AG09309 (cell line): Measurements from ENCODE around the gene BABAM2.

ENCODE experiments used
- DNase-seq: peaks from one replicate; pipeline ENCODE4 v3.0.0-alpha.2; 2010; ENCODE audit warnings: low read depth
- H3K4me3 ChIP-seq: 2 replicates; pipeline ENCODE4 v1.5.1; 2011; ENCODE audit warnings: mild to moderate bottlenecking, low read depth, low read length, moderate library complexity; ENCODE audit not compliant: control insufficient read depth
- CTCF ChIP-seq: IDR thresholded peaks from 2 replicates; pipeline ENCODE4 v1.5.1; 2011; ENCODE audit warnings: mild to moderate bottlenecking, low read depth, low read length, inconsistent platforms; ENCODE audit not compliant: insufficient read depth, control insufficient read depth; ENCODE audit errors: missing control alignments

BABAM2 gene

GRCh38 chr2:28320009-28320365 is 429.5 kb downstream of the BABAM2 start:
- no peak overlapping the region for H3K4me3 ChIP-seq
- no peak for TF ChIP-seq CTCF
- DNase-seq: no peak

GRCh38 chr2:28320371-28320770 is 429.8 kb downstream of the BABAM2 start:
- TF ChIP-seq CTCF: no peak
- DNase-seq: no peak
- H3K4me3 ChIP-seq: no peak overlapping the region

- no peak overlapping the region for H3K4me3 ChIP-seq
- no peak for TF ChIP-seq CTCF
- no peak for DNase-seq
These were observed 430.9 kb downstream of the BABAM2 start for GRCh38 chr2:28321426-28321825.

- no peak overlapping the region for H3K4me3 ChIP-seq
- no peak for TF ChIP-seq CTCF
- no peak for DNase-seq
These were observed 431.5 kb downstream of the BABAM2 start for GRCh38 chr2:28322051-28322450.

- no peak for DNase-seq
- H3K4me3 ChIP-seq: no peak overlapping the region
- TF ChIP-seq CTCF: no peak
These were observed 431.9 kb downstream of the BABAM2 start for GRCh38 chr2:28322456-28322855.

GRCh38 chr2:28322981-28323396 is 432.5 kb downstream of the BABAM2 start:
- no peak for TF ChIP-seq CTCF
- DNase-seq: no peak
- no peak overlapping the region for H3K4me3 ChIP-seq

GRCh38 chr2:28325173-28325566 is 434.6 kb downstream of the BABAM2 start:
- no peak overlapping the region for H3K4me3 ChIP-seq
- DNase-seq: no peak
- TF ChIP-seq CTCF: no peak
